C4-2B (cell line): ENCODE data around the gene LENG1.

Experiments used
- H3K27ac ChIP-seq: fragments of 450-650 bp; 2 replicates; pipeline ENCODE4 v1.5.1; 2017
- CTCF ChIP-seq: fragments of 450-650 bp; conservative IDR thresholded peaks from 2 replicates; pipeline ENCODE4 v1.5.1; 2017; ENCODE audit warnings: mild to moderate bottlenecking
- ZFX ChIP-seq: fragments of 450-650 bp; IDR thresholded peaks from 2 replicates; pipeline ENCODE4 v1.6.1; 2017

The LENG1 gene

GRCh38 chr19:54138489-54139256 is 20.8 kb downstream of the LENG1 start:
- peak overlapping the region; percentile 97 for H3K27ac ChIP-seq
- no peak for TF ChIP-seq CTCF
- TF ChIP-seq ZFX: no peak

GRCh38 chr19:54137699-54138488 is 21.6 kb downstream of the LENG1 start, which contains the start of gene CNOT3:
TSS of gene CNOT3 (plus strand) at chr19:54137762. CDS start at chr19:54142979, 5,217 bp downstream.
- TF ChIP-seq CTCF (no peak), ZFX (peak; percentile 67; the same call in 1 of the 2 replicates)
- peak within 1 kb of the TSS; percentile 97 for H3K27ac ChIP-seq

- no peak for TF ChIP-seq ZFX
- no peak for TF ChIP-seq CTCF
- peak overlapping the region; percentile 97 for H3K27ac ChIP-seq
These were observed 22.4 kb downstream of the LENG1 start for GRCh38 chr19:54136864-54137698.

GRCh38 chr19:54136086-54136863 is 23.2 kb downstream of the LENG1 start:
- TF ChIP-seq ZFX (no peak), CTCF (no peak)
- peak overlapping the region; percentile 74 for H3K27ac ChIP-seq

GRCh38 chr19:54133957-54134590 is 25.4 kb downstream of the LENG1 start:
- TF ChIP-seq ZFX: no peak
- TF ChIP-seq CTCF: no peak
- H3K27ac ChIP-seq: no peak overlapping the region

- TF ChIP-seq CTCF: no peak
- TF ChIP-seq ZFX: no peak
- H3K27ac ChIP-seq: no peak overlapping the region
These were observed 26.1 kb downstream of the LENG1 start for GRCh38 chr19:54133312-54133956.
